Transverse colon (tissue), 3 donors: ENCODE results near the gene VWCE.

Source experiments
- EP300 ChIP-seq: sonication (generic); formaldehyde crosslinking; IDR thresholded peaks from one replicate; pipeline ENCODE4 v1.6.1; 2017; ENCODE audit warnings: antibody characterized with exemption, low read depth
- POLR2A ChIP-seq: fragments of 450-650 bp; IDR thresholded peaks from one replicate; pipeline ENCODE4 v1.6.1; 2016; ENCODE audit warnings: antibody characterized with exemption, mild to moderate bottlenecking, moderate library complexity
- TF ChIP-seq, protein P1 (sequence below), 5 experiments: fragments of 200-600 bp in 3 of 5; fragments of 450-650 bp in 2 of 5; sonication (generic) in 3 of 5; IDR thresholded peaks; 1 replicate in 2 of 5; 2 replicates in 3 of 5; pipeline ENCODE4 v1.5.1; 2016 to 2017; ENCODE audit warnings: antibody characterized with exemption in 5 of 5, inconsistent platforms in 3 of 5, mild to moderate bottlenecking in 2 of 5, moderate library complexity in 1 of 5

DNA sequence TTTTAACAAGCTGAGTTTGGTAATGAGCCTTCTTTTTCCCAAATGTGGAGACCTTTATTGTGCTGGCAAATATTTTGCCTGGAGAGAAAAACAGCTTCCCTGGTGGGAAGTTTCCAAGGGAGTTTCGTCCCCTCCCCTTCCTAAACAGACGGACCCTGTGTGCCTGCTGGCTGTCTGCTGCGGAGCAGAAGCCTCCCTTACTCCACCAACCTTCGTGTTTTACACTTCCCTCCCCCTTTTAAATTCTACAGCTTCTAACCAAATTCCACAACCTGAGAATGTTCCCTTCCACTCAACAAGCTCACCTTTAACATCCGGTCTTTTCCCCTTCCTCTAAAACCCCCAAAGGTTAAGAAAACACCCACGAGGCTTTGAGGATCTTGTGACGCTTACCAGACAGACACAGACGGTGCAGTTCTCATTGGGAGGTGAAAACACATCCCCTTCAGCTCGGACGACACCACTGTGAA, 17.1 kb downstream of the VWCE start:
- no peak for TF ChIP-seq POLR2A
- TF ChIP-seq, protein P1, sequence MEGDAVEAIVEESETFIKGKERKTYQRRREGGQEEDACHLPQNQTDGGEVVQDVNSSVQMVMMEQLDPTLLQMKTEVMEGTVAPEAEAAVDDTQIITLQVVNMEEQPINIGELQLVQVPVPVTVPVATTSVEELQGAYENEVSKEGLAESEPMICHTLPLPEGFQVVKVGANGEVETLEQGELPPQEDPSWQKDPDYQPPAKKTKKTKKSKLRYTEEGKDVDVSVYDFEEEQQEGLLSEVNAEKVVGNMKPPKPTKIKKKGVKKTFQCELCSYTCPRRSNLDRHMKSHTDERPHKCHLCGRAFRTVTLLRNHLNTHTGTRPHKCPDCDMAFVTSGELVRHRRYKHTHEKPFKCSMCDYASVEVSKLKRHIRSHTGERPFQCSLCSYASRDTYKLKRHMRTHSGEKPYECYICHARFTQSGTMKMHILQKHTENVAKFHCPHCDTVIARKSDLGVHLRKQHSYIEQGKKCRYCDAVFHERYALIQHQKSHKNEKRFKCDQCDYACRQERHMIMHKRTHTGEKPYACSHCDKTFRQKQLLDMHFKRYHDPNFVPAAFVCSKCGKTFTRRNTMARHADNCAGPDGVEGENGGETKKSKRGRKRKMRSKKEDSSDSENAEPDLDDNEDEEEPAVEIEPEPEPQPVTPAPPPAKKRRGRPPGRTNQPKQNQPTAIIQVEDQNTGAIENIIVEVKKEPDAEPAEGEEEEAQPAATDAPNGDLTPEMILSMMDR (IDR thresholded peaks at IDR 0.05) = no peak
- no peak for TF ChIP-seq EP300
